ENCODE measurements around the gene PHC3.
A peak's percentile ranks its signal among the peaks of the same experiment; 100 is the strongest.

Gene PHC3

DNA sequence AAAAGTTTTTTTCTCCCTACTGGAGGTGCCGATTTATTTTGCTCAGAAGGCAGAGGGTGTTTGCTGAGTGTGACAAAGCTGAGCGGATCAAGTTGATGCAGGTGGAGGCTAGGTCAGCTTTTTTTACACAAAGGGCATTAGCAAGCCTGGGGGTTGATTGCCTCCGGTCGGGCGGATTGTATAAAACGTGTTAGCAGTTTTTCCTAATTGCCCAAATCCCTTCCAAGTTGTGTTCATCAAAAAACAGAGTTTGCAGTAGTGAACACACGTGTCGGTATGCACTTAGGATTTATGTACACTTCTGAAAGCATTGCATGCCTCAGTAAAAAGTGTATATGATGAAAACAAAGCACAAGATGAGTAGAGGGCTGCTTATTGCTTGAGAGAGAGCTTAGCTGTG, 141.1 kb downstream of the PHC3 start:
- ATAC-seq = no peak

DNA sequence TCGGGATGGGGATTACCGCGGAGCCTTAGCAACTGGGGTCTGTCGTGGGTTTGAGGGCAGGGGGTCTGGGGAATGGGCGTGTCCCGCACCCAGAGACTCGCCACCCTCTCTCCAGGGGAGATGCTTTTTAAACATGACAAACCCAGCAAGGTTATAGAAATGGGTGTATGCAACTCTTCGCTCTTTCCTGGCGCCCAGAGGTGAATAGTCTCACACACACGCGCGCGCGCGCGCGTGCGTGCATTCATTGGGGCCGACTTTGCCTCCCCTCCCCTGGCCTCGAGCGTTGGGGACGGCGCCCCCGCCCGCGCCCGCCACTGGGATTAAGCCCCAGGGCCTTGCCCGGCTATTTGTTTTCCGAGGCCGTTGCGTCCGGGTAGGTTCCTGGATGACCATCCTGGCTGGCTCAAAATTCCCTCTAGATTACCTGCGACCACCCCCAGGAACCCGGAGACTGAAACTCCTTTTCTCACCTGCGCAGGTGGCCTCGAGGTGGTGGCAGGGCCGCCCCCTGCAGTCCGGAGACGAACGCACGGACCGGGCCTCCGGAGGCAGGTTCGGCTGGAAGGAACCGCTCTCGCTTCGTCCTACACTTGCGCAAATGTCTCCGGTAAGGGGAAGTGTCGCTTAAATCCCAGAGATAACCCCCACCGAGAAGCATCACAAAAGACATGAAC, 143.0 kb downstream of the PHC3 start:
- ATAC-seq (no peak), DNase-seq (peak; percentile 23)

More for the DNA sequence above, 141.1 kb downstream of the PHC3 start:
- DNase-seq = no peak
